Tibial artery (tissue), 4 donors: Measurements from ENCODE around the gene TNNC2.

Experiments used
- DNase-seq, 2 donors: peaks; one replicate each; pipeline ENCODE4 v3.0.0-alpha.2; 2019
- H3K27ac ChIP-seq, 2 donors: fragments of 200-600 bp; sonication (generic) in 1 of 2; 1 replicate in 1 of 2; 2 replicates in 1 of 2; pipeline ENCODE4 v1.5.1; 2018 to 2019; ENCODE audit warnings: mild to moderate bottlenecking in 1 of 2
- H3K27me3 ChIP-seq, 2 donors: fragments of 200-600 bp; sonication (generic) in 1 of 2; one replicate each; pipeline versions ENCODE4 v1.5.1 to v1.6.0; 2016 to 2019
- H3K36me3 ChIP-seq, 3 donors: fragments of 200-600 bp; sonication (generic) in 2 of 3; one replicate each; pipeline ENCODE4 v1.5.1; 2016 to 2019; ENCODE audit warnings: mild to moderate bottlenecking in 2 of 3
- H3K4me1 ChIP-seq, 4 donors: fragments of 200-600 bp; sonication (generic) in 2 of 4; 1 replicate in 3 of 4; 2 replicates in 1 of 4; pipeline ENCODE4 v1.5.1; 2016 to 2019
- H3K4me3 ChIP-seq, 2 donors: fragments of 200-600 bp; sonication (generic) in 1 of 2; 1 replicate in 1 of 2; 2 replicates in 1 of 2; pipeline ENCODE4 v1.5.1; 2018 to 2019; ENCODE audit warnings: mild to moderate bottlenecking in 2 of 2
- H3K9me3 ChIP-seq, 3 donors: fragments of 200-600 bp; sonication (generic) in 1 of 3; one replicate each; pipeline ENCODE4 v1.5.1; 2016 to 2019
- intact Hi-C: fragments of 100-400 bp; cut with DNase I; formaldehyde crosslinking; loops from one replicate; pipeline ENCODE4 v1.15.0; 2023; ENCODE audit warnings: low total_unique reads
- TF ChIP-seq, protein P1 (sequence below), 2 experiments: fragments of 200-600 bp in 1 of 2; fragments of 450-650 bp in 1 of 2; IDR thresholded peaks; one replicate each; pipeline ENCODE4 v1.5.1; 2017 to 2019; ENCODE audit warnings: antibody characterized with exemption in 2 of 2, mild to moderate bottlenecking in 1 of 2, moderate library complexity in 1 of 2

Gene TNNC2

DNA sequence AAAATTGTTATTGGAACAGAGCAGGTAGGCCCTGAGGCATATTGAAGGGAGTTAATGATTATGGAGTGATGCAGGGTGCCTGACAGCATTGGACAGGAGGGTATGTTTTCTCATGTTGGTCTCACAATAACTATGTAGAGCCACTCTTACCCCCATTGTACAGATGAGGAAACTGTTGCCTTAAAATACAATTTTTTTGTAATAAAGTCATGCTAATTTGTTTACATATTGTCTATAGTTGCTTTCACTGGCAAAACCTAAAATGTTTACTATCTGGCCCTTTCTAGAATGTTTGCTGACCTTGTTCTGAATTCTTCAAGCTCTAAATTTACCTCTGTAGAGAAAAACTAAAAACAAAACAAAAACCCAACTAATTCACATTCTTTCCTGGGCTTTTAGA, 24.4 kb upstream of the TNNC2 start:
- no peak for DNase-seq
- no peak overlapping the region for H3K27ac ChIP-seq
- TF ChIP-seq, protein P1, sequence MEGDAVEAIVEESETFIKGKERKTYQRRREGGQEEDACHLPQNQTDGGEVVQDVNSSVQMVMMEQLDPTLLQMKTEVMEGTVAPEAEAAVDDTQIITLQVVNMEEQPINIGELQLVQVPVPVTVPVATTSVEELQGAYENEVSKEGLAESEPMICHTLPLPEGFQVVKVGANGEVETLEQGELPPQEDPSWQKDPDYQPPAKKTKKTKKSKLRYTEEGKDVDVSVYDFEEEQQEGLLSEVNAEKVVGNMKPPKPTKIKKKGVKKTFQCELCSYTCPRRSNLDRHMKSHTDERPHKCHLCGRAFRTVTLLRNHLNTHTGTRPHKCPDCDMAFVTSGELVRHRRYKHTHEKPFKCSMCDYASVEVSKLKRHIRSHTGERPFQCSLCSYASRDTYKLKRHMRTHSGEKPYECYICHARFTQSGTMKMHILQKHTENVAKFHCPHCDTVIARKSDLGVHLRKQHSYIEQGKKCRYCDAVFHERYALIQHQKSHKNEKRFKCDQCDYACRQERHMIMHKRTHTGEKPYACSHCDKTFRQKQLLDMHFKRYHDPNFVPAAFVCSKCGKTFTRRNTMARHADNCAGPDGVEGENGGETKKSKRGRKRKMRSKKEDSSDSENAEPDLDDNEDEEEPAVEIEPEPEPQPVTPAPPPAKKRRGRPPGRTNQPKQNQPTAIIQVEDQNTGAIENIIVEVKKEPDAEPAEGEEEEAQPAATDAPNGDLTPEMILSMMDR (IDR thresholded peaks at IDR 0.05), result no peak
- H3K27me3 ChIP-seq, result no peaks in the 10 kb centered on the region
- no peaks in the 10 kb centered on the region for H3K9me3 ChIP-seq
- no peak overlapping the region for H3K4me3 ChIP-seq
- H3K36me3 ChIP-seq, result peaks cover 17 to 64% (median 17%) of the 10 kb centered on the region in 3 donors
- peaks cover 0 to 24% (median 20%) of the 10 kb centered on the region in 4 donors for H3K4me1 ChIP-seq
- intact Hi-C loops, result no loop called here

GRCh38 chr20:45850926-45851325, 23.8 kb upstream of the TNNC2 start:
- TF ChIP-seq, protein P1 (IDR thresholded peaks at IDR 0.05), result no peak
- intact Hi-C loops, result no loop called here
- H3K27ac ChIP-seq, result no peak overlapping the region

GRCh38 chr20:45850238-45850637, 23.1 kb upstream of the TNNC2 start:
- intact Hi-C loops, result no loop called here
- Histone ChIP-seq H3K9me3 (no peaks in the 10 kb centered on the region), H3K4me3 (no peak overlapping the region), H3K27ac (no peak overlapping the region), H3K27me3 (no peaks in the 10 kb centered on the region), H3K36me3 (peaks cover 21 to 76% (median 27%) of the 10 kb centered on the region in 3 donors), H3K4me1 (peaks cover 0 to 11% (median 9%) of the 10 kb centered on the region in 4 donors)
- TF ChIP-seq, protein P1 (IDR thresholded peaks at IDR 0.05), result no peak
- DNase-seq, result no peak

More at GRCh38 chr20:45850926-45851325, 23.8 kb upstream of the TNNC2 start:
- no peak overlapping the region for H3K4me3 ChIP-seq
- peaks cover 17 to 70% (median 23%) of the 10 kb centered on the region in 3 donors for H3K36me3 ChIP-seq
- peaks cover 0 to 18% (median 16%) of the 10 kb centered on the region in 4 donors for H3K4me1 ChIP-seq
- H3K9me3 ChIP-seq, result no peaks in the 10 kb centered on the region
- no peak for DNase-seq
- no peaks in the 10 kb centered on the region for H3K27me3 ChIP-seq

- H3K27ac ChIP-seq, result no peak overlapping the region
- no peaks in the 10 kb centered on the region for H3K27me3 ChIP-seq
- TF ChIP-seq, protein P1 (IDR thresholded peaks at IDR 0.05), result no peak
- no peaks in the 10 kb centered on the region for H3K4me1 ChIP-seq
- no peak overlapping the region for H3K4me3 ChIP-seq
- DNase-seq, result no peak
- H3K36me3 ChIP-seq, result peaks cover 31 to 82% (median 34%) of the 10 kb centered on the region in 3 donors
- intact Hi-C loops, result no loop called here
- no peaks in the 10 kb centered on the region for H3K9me3 ChIP-seq
Observed at GRCh38 chr20:45848969-45849582, 22.0 kb upstream of the TNNC2 start.

DNA sequence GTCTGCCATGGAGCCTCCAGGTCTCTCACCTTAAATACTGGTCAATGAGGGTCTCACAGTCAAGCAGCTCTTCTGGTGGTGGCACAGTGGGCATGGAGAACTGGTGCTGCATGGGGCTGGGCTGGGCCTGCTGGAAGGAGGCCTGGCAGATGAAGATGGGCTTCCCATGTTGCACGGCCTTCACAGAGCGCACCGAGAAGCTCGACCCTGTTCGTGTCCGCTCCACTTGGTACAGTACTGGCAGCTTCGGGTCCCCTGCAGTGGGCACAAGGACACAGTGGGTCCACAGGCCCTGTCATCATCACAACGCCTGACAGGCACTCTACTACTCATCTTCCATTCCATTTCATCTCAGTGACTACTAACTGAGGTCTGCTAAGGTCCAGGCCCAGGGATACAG, 21.3 kb upstream of the TNNC2 start:
- Histone ChIP-seq H3K9me3 (no peaks in the 10 kb centered on the region), H3K27me3 (no peaks in the 10 kb centered on the region), H3K4me3 (no peak overlapping the region), H3K4me1 (peaks cover 0 to 3% (median 0%) of the 10 kb centered on the region in 4 donors), H3K36me3 (peaks cover 32 to 84% (median 41%) of the 10 kb centered on the region in 3 donors), H3K27ac (no peak overlapping the region)
- TF ChIP-seq, protein P1 (IDR thresholded peaks at IDR 0.05), result no peak
- intact Hi-C loops, result no loop called here
- DNase-seq, result no peak
